Measurements from ENCODE around the gene CORO2B.

- TF ChIP-seq POLR2A (IDR thresholded peaks at IDR 0.05): no peak
- TF ChIP-seq POLR2AphosphoS5 (IDR thresholded peaks at IDR 0.05): no peak
- no peak for TF ChIP-seq CTCF (IDR thresholded peaks at IDR 0.05 in 8 of 11, conservative IDR thresholded peaks at IDR 0.05 in 3 of 11)
Measured at GRCh38 chr15:68713874-68714273, 135.1 kb downstream of the CORO2B start.
